H1 (cell line): ENCODE results near the gene KRTAP12-2. TPM values are rescaled to one million over a fixed set of nuclear protein-coding genes. Genes with fewer than 3 reads are reported as not detected.

Experiments
- CTCF ChIA-PET: fragments of 300-600 bp; sonication (Branson Sonifier 250); formaldehyde crosslinking; loops from one replicate; lab custom pipeline; 2021; ENCODE audit not compliant: partially characterized antibody; lab: Charles Lee
- POLR2A ChIA-PET: fragments of 300-600 bp; sonication (Branson Sonifier 250); formaldehyde crosslinking; loops from one replicate; lab custom pipeline; 2021; ENCODE audit warnings: inconsistent platforms; ENCODE audit not compliant: partially characterized antibody; lab: Charles Lee
- DNase-seq, 2 experiments: peaks; one replicate each; pipeline versions ENCODE4 v3.0.0 to v3.0.0-alpha.2; 2010 to 2022; ENCODE audit warnings: low spot score in 2 of 2, low read depth in 1 of 2, mixed read lengths in 1 of 2
- FAIRE-seq: peaks from 2 replicates; lab custom pipeline; 2011; peaks lifted over from hg19 to GRCh38; lab: Jason Lieb, UNC
- H2AFZ ChIP-seq: 2 replicates; pipeline ENCODE4 v1.8.1; 2012; ENCODE audit warnings: low read length, inconsistent platforms
- H2AK5ac ChIP-seq: 2 replicates; pipeline ENCODE4 v1.6.1; 2013; ENCODE audit warnings: low read depth, low read length
- H2BK120ac ChIP-seq: replicated peaks from 2 replicates; pipeline ENCODE3; 2013; ENCODE audit warnings: low read depth, low read length, inconsistent platforms
- H2BK12ac ChIP-seq: 2 replicates; pipeline ENCODE4 v1.6.1; 2013; ENCODE audit warnings: low read depth, low read length
- H2BK15ac ChIP-seq: 2 replicates; pipeline ENCODE4 v1.6.1; 2013; ENCODE audit warnings: low read length
- H2BK20ac ChIP-seq: 2 replicates; pipeline ENCODE4 v1.6.1; 2013; ENCODE audit warnings: low read length
- H2BK5ac ChIP-seq: 2 replicates; pipeline ENCODE4 v1.6.1; 2013; ENCODE audit warnings: low read depth, low read length
- H3K14ac ChIP-seq: 2 replicates; pipeline ENCODE4 v1.6.1; 2013; ENCODE audit warnings: inconsistent platforms; ENCODE audit not compliant: insufficient read length
- H3K18ac ChIP-seq: 2 replicates; pipeline ENCODE4 v1.6.1; 2013; ENCODE audit warnings: low read length; ENCODE audit errors: extremely low read depth
- H3K23ac ChIP-seq: 2 replicates; pipeline ENCODE4 v1.6.1; 2013; ENCODE audit warnings: inconsistent platforms; ENCODE audit not compliant: insufficient read length
- H3K23me2 ChIP-seq: 2 replicates; pipeline ENCODE4 v1.6.1; 2013; ENCODE audit warnings: low read depth, low read length
- H3K27ac ChIP-seq: 2 replicates; pipeline ENCODE4 v1.6.1; 2011; ENCODE audit warnings: low read depth, low read length, inconsistent platforms
- H3K27me3 ChIP-seq, 4 experiments: replicated peaks in 1 of 4; 1 replicate in 1 of 4; 2 replicates in 3 of 4; pipeline versions ENCODE4 v1.6.1 to v1.8.1; 2011 to 2013; ENCODE audit warnings: low read length in 3 of 4, mild to moderate bottlenecking in 3 of 4, inconsistent platforms in 2 of 4, mixed read lengths in 2 of 4, moderate library complexity in 1 of 4; ENCODE audit not compliant: control insufficient read depth in 3 of 4, insufficient read depth in 3 of 4; ENCODE audit errors: extremely low read depth in 1 of 4
- H3K36me3 ChIP-seq, 4 experiments: 2 replicates each; pipeline versions ENCODE4 v1.6.1 to v1.8.1; 2011 to 2013; ENCODE audit warnings: mild to moderate bottlenecking in 4 of 4, low read length in 3 of 4, moderate library complexity in 2 of 4, control low read depth in 1 of 4, inconsistent platforms in 1 of 4; ENCODE audit not compliant: insufficient read depth in 4 of 4, control insufficient read depth in 2 of 4
- H3K4ac ChIP-seq: replicated peaks from 2 replicates; pipeline ENCODE3; 2013; ENCODE audit warnings: low read length, low read depth, mixed read lengths, inconsistent platforms; ENCODE audit not compliant: insufficient read length
- H3K4me1 ChIP-seq, 4 experiments: replicated peaks in 1 of 4; 1 replicate in 1 of 4; 2 replicates in 3 of 4; pipeline versions ENCODE4 v1.6.1 to v1.8.1; 2011 to 2013; ENCODE audit warnings: low read length in 3 of 4, inconsistent platforms in 2 of 4, mixed read lengths in 1 of 4; ENCODE audit not compliant: insufficient read depth in 4 of 4, control insufficient read depth in 3 of 4
- H3K4me2 ChIP-seq, 2 experiments: 2 replicates each; pipeline versions ENCODE4 v1.6.1 to v1.8.1; 2011 to 2013; ENCODE audit warnings: low read depth in 2 of 2, low read length in 2 of 2, control low read depth in 1 of 2, inconsistent platforms in 1 of 2, mild to moderate bottlenecking in 1 of 2; ENCODE audit not compliant: insufficient read depth in 1 of 2
- H3K4me3 ChIP-seq, 4 experiments: fragments of 200-600, 300-600 bp in 1 of 4; sonication (generic), shearing (Covaris generic), sonication (Bioruptor Twin) in 1 of 4; 2 replicates each; pipeline versions ENCODE4 v1.5.1 to v1.8.1; 2011 to 2016; ENCODE audit warnings: low read length in 4 of 4, low read depth in 3 of 4, control low read depth in 2 of 4, inconsistent platforms in 2 of 4, mild to moderate bottlenecking in 2 of 4, mixed read lengths in 1 of 4, moderate library complexity in 1 of 4; ENCODE audit not compliant: insufficient read depth in 2 of 4; ENCODE audit errors: extremely low read depth in 1 of 4
- H3K56ac ChIP-seq: replicated peaks from 2 replicates; pipeline ENCODE3; 2013; ENCODE audit warnings: low read depth, mild to moderate bottlenecking, mixed read lengths, low read length, inconsistent platforms; ENCODE audit not compliant: insufficient read length
- H3K79me1 ChIP-seq: 2 replicates; pipeline ENCODE4 v1.6.1; 2013; ENCODE audit warnings: low read depth, low read length, control low read depth
- H3K79me2 ChIP-seq, 2 experiments: 2 replicates each; pipeline versions ENCODE4 v1.6.1 to v1.8.1; 2012 to 2013; ENCODE audit warnings: low read length in 2 of 2, mild to moderate bottlenecking in 2 of 2, inconsistent platforms in 1 of 2; ENCODE audit not compliant: insufficient read depth in 2 of 2, control insufficient read depth in 1 of 2
- H3K9ac ChIP-seq, 4 experiments: replicated peaks in 1 of 4; 1 replicate in 1 of 4; 2 replicates in 3 of 4; pipeline versions ENCODE4 v1.6.1 to v1.8.1; 2011 to 2013; ENCODE audit warnings: low read depth in 3 of 4, low read length in 3 of 4, control low read depth in 2 of 4, mild to moderate bottlenecking in 2 of 4, moderate library complexity in 2 of 4, inconsistent platforms in 1 of 4; ENCODE audit errors: extremely low read depth in 1 of 4
- H3K9me3 ChIP-seq, 2 experiments: 2 replicates each; pipeline versions ENCODE4 v1.6.1 to v1.8.1; 2012 to 2013; ENCODE audit warnings: mild to moderate bottlenecking in 2 of 2, moderate library complexity in 2 of 2, control low read depth in 1 of 2, inconsistent platforms in 1 of 2, low read depth in 1 of 2, low read length in 1 of 2, mixed read lengths in 1 of 2; ENCODE audit not compliant: insufficient read depth in 2 of 2
- H4K20me1 ChIP-seq, 2 experiments: replicated peaks in 1 of 2; 2 replicates each; pipeline versions ENCODE3 to v1.8.1; 2011 to 2013; ENCODE audit warnings: inconsistent platforms in 2 of 2, low read length in 2 of 2, mild to moderate bottlenecking in 1 of 2; ENCODE audit not compliant: insufficient read depth in 2 of 2, control insufficient read depth in 1 of 2
- H4K5ac ChIP-seq: 2 replicates; pipeline ENCODE4 v1.6.1; 2013; ENCODE audit warnings: low read length, low read depth, mixed read lengths, inconsistent platforms; ENCODE audit not compliant: insufficient read length
- H4K8ac ChIP-seq: 2 replicates; pipeline ENCODE4 v1.8.0; 2013; ENCODE audit warnings: mild to moderate bottlenecking, moderate library complexity, low read length, inconsistent platforms; ENCODE audit not compliant: insufficient read depth; ENCODE audit errors: extremely low read depth
- H4K91ac ChIP-seq: replicated peaks from 2 replicates; pipeline ENCODE3; 2013; ENCODE audit warnings: low read length, mixed read lengths, inconsistent platforms; ENCODE audit not compliant: insufficient read length
- BCL11A ChIP-seq, 2 experiments: IDR thresholded peaks; one replicate each; pipeline ENCODE4 v1.6.1; 2011; ENCODE audit warnings: low read depth in 2 of 2, low read length in 2 of 2, mild to moderate bottlenecking in 2 of 2
- EGR1 ChIP-seq: IDR thresholded peaks from 2 replicates; pipeline ENCODE4 v1.6.1; 2011; ENCODE audit warnings: low read depth, low read length, borderline replicate concordance
- FOSL1 ChIP-seq: IDR thresholded peaks from 2 replicates; pipeline ENCODE4 v1.6.1; 2011; ENCODE audit warnings: mild to moderate bottlenecking, low read depth, low read length, moderate library complexity; ENCODE audit not compliant: insufficient read depth
- GABPA ChIP-seq: IDR thresholded peaks from 2 replicates; pipeline ENCODE4 v1.6.1; 2011; ENCODE audit warnings: mild to moderate bottlenecking, low read length, moderate library complexity, borderline replicate concordance; ENCODE audit not compliant: insufficient read depth
- HDAC2 ChIP-seq, 2 experiments: fragments of 300-600 bp in 1 of 2; sonication (generic) in 1 of 2; IDR thresholded peaks; 2 replicates each; pipeline ENCODE4 v1.6.1; 2011 to 2012; ENCODE audit warnings: low read depth in 2 of 2, low read length in 2 of 2, mild to moderate bottlenecking in 2 of 2, moderate library complexity in 2 of 2, borderline replicate concordance in 1 of 2, inconsistent platforms in 1 of 2
- HDAC6 ChIP-seq: IDR thresholded peaks from one replicate; pipeline ENCODE4 v1.7.1; 2012; ENCODE audit warnings: low read depth, mild to moderate bottlenecking, inconsistent platforms, low read length, moderate library complexity
- NRF1 ChIP-seq: IDR thresholded peaks from 2 replicates; pipeline ENCODE4 v1.6.1; 2011; ENCODE audit warnings: mild to moderate bottlenecking, low read depth, low read length, improper control_type of control experiment
- RNF2 ChIP-seq: fragments of 200-900, 300-1000 bp; sonication (generic); IDR thresholded peaks from 2 replicates; pipeline ENCODE4 v1.7.1; 2016; ENCODE audit warnings: borderline replicate concordance, low read depth, mild to moderate bottlenecking, antibody characterized with exemption, low read length; ENCODE audit not compliant: poor library complexity, severe bottlenecking; ENCODE audit errors: missing control alignments
- SIRT6 ChIP-seq: IDR thresholded peaks from one replicate; pipeline ENCODE4 v1.7.1; 2012; ENCODE audit warnings: low read length, inconsistent platforms
- SP2 ChIP-seq: IDR thresholded peaks from 2 replicates; pipeline ENCODE4 v1.6.1; 2012; ENCODE audit warnings: mild to moderate bottlenecking, low read length, inconsistent platforms
- TBP ChIP-seq: IDR thresholded peaks from 2 replicates; pipeline ENCODE4 v1.6.1; 2011; ENCODE audit warnings: low read depth, low read length, improper control_type of control experiment
- WGBS, 2 experiments: shearing (Covaris generic) in 1 of 2; methylation state at CpG; one replicate each; pipeline versions ENCODE4 v1.1.6 to v1.1.7; 2013 to 2015; ENCODE audit warnings: low lambda C conversion rate in 2 of 2, mixed read lengths in 2 of 2, inconsistent platforms in 1 of 2, low coverage in 1 of 2, missing lambda C conversion rate in 1 of 2; ENCODE audit not compliant: insufficient replicate concordance in 2 of 2, insufficient coverage in 1 of 2, insufficient read length in 1 of 2; ENCODE audit errors: extremely low coverage in 1 of 2, missing lambda C conversion rate in 1 of 2; 5-methylcytosine and 5-hydroxymethylcytosine counted together
- polyA plus RNA-seq, 7 experiments: library from polyadenylated mRNA; depleted of rRNA in 3 of 7; stranded (reverse) in 5 of 7; unstranded in 2 of 7; fragments of >200 nt in 5 of 7; fragments of 200-250 nt in 2 of 7; gene quantifications; 1 replicate in 5 of 7; 2 replicates in 1 of 7; 4 replicates in 1 of 7; pipeline versions ENCODE4 v1.2.1 to v1.2.3, GENCODE V29; 2011 to 2013; ENCODE audit warnings: missing spikeins in 2 of 7, mixed read lengths in 2 of 7
- total RNA-seq: library from RNA; stranded (reverse); fragmentation: NEBNext Ultra II Directional; extraction: Animal tissue kit (Norgen Biotek cat#: 25700); gene quantifications from 2 replicates; pipeline ENCODE4 v1.2.1, GENCODE V29; 2021
- TF ChIP-seq, protein P1 (sequence below): IDR thresholded peaks from 2 replicates; pipeline ENCODE4 v1.6.1; 2011; ENCODE audit warnings: low read depth, mild to moderate bottlenecking, low read length; ENCODE audit not compliant: insufficient read depth

The KRTAP12-2 gene
- total and polyA plus RNA-seq, 2 of the 8 experiments (the other 6 are each of a cell fraction or from before 2014, with no cell fraction given), result 0.50 TPM; not detected in 1

DNA sequence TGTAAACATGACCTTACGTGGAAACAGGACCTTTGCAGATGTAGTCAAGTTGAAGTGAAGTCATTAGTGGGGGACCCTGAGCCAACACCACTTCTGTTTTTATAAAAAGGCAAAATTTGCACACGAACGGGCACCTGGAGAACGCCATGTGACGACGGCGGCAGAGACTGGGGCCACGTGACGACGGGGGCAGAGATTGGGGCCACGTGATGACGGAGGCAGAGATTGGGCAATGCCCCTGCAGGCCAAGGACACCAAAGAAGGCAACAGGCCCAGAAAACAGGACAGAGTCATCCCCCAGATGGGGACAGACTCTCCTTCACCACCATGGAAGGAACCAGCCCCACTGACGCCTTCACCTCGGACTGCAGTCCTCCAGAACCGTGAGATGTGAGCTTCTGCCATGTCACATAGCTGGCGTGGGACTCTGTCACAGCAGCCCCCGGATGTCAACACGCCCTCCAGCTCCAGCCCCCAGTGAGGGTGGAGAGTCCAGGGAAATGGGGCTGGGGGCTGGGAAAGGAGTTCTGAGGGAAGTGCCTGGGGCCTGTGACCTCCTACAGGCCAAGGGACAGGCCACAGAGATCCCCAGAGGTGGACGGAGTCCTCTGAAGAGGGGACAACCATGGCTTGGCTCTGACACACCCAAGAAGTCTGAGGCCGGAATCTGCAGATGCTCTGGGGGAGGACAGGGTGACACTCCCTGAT, 16.3 kb downstream of the KRTAP12-2 start:
- Histone ChIP-seq H3K27me3 (peaks cover 0 to 2% (median 0%) of the 10 kb centered on the region in 4 experiments; a peak in 1 of 7 replicates), H4K20me1 (no peaks in the 10 kb centered on the region), H3K4me2 (no peak overlapping the region), H2AK5ac (no peak overlapping the region), H3K4me3 (no peak overlapping the region), H3K79me1 (no peaks in the 10 kb centered on the region; the same call in 1 of the 2 replicates), H3K14ac (no peak overlapping the region), H3K18ac (no peak overlapping the region), H3K27ac (no peak overlapping the region), H2BK12ac (no peak overlapping the region), H3K23me2 (no peaks in the 10 kb centered on the region), H3K9me3 (no peaks in the 10 kb centered on the region; a peak in 1 of 4 replicates), H4K8ac (no peak overlapping the region), H4K91ac (peak overlapping the region; percentile 39), H3K23ac (no peak overlapping the region), H2BK5ac (no peak overlapping the region), H4K5ac (no peak overlapping the region), H2BK20ac (no peak overlapping the region), H2AFZ (no peak overlapping the region), H3K9ac (no peak overlapping the region), H2BK120ac (no peak overlapping the region), H3K4me1 (peaks cover 0 to 14% (median 4%) of the 10 kb centered on the region in 4 experiments; a peak in 3 of 7 replicates), H3K4ac (no peak overlapping the region), H3K79me2 (no peaks in the 10 kb centered on the region), H2BK15ac (no peak overlapping the region), H3K56ac (no peak overlapping the region), H3K36me3 (no peaks in the 10 kb centered on the region)
- DNase-seq (no peak), FAIRE-seq (no peak)
- ChIA-PET POLR2A (no interaction called here), CTCF (interaction anchor here (0.6 to 1.6 kb wide), 3 partner anchors 14 to 360 kb away, joined by 3 to 4 read pairs (median 3); no protein-coding TSS in a partner anchor)
- WGBS, 2 experiments, result 89% methylated on average over 20 of the region's 20 CpGs; no CpG with 5 or more reads in 1 of the 2 experiments
- TF ChIP-seq TBP (no peak), SP2 (no peak), FOSL1 (no peak), GABPA (no peak), HDAC2 (IDR thresholded peaks at IDR 0.05; ENCODE audit: borderline replicate concordance in 1 of 2, low read depth in 2 of 2, low read length in 2 of 2) (no peak), SIRT6 (no peak), HDAC6 (no peak), NRF1 (no peak), EGR1 (no peak), BCL11A (IDR thresholded peaks at IDR 0.05; ENCODE audit: low read depth in 2 of 2, low read length in 2 of 2) (no peak), RNF2 (no peak)
- TF ChIP-seq, protein P1, sequence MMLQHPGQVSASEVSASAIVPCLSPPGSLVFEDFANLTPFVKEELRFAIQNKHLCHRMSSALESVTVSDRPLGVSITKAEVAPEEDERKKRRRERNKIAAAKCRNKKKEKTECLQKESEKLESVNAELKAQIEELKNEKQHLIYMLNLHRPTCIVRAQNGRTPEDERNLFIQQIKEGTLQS, result no peak
